Gastrocnemius medialis (tissue), 4 donors: Measurements from ENCODE around the gene SCN8A.

ENCODE experiments used
- POLR2A ChIP-seq, 2 donors: fragments of 450-650 bp; IDR thresholded peaks; one replicate each; pipeline ENCODE4 v1.6.1; 2017; ENCODE audit warnings: antibody characterized with exemption in 2 of 2, mild to moderate bottlenecking in 2 of 2, moderate library complexity in 2 of 2
- TF ChIP-seq, protein P1 (sequence below), 5 experiments: fragments of 450-650 bp in 3 of 5; fragments of 200-600 bp in 2 of 5; sonication (generic) in 2 of 5; IDR thresholded peaks in 4 of 5; conservative IDR thresholded peaks in 1 of 5; 1 replicate in 4 of 5; 2 replicates in 1 of 5; pipeline ENCODE4 v1.5.1; 2016 to 2019; ENCODE audit warnings: antibody characterized with exemption in 5 of 5, mild to moderate bottlenecking in 3 of 5, moderate library complexity in 3 of 5

DNA sequence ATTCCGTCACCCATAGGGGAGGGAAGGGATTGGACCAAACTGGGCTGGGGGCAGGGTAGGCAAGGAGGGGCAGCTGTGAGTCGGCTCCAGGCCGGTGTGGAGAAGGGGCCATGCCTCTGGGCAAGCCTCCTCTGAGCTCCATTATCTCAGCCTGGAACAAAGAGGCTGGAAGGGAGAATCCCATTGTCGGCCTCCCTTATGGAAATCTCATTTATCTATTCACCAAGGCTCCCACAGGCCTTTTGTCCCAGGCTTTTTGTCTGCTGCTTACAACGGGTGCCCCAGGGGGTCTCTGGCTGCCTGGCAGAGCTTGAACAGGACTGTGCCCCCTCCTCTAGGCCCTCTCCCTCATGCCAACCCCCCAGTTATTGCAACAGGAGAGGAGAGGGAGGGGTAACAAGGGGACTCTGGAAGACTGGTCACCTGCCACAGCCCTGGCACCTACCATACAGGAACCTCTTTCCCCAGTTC lies 238.0 kb downstream of the SCN8A start:
- TF ChIP-seq, protein P1, sequence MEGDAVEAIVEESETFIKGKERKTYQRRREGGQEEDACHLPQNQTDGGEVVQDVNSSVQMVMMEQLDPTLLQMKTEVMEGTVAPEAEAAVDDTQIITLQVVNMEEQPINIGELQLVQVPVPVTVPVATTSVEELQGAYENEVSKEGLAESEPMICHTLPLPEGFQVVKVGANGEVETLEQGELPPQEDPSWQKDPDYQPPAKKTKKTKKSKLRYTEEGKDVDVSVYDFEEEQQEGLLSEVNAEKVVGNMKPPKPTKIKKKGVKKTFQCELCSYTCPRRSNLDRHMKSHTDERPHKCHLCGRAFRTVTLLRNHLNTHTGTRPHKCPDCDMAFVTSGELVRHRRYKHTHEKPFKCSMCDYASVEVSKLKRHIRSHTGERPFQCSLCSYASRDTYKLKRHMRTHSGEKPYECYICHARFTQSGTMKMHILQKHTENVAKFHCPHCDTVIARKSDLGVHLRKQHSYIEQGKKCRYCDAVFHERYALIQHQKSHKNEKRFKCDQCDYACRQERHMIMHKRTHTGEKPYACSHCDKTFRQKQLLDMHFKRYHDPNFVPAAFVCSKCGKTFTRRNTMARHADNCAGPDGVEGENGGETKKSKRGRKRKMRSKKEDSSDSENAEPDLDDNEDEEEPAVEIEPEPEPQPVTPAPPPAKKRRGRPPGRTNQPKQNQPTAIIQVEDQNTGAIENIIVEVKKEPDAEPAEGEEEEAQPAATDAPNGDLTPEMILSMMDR (IDR thresholded peaks at IDR 0.05 in 4 of 5, conservative IDR thresholded peaks at IDR 0.05 in 1 of 5), result no peak
- no peak for TF ChIP-seq POLR2A (IDR thresholded peaks at IDR 0.05)
